Measurements from ENCODE around the gene CCDC30. TPM values are rescaled to one million over a fixed set of nuclear protein-coding genes. Genes with fewer than 3 reads are reported as not detected.

CCDC30 gene
- total and polyA plus RNA-seq, 10 of the 15 experiments (the other 5 are each of a cell fraction or from before 2014, with no cell fraction given): 0.46 to 1.8 (median 1.0) TPM

- TF ChIP-seq, protein P1, sequence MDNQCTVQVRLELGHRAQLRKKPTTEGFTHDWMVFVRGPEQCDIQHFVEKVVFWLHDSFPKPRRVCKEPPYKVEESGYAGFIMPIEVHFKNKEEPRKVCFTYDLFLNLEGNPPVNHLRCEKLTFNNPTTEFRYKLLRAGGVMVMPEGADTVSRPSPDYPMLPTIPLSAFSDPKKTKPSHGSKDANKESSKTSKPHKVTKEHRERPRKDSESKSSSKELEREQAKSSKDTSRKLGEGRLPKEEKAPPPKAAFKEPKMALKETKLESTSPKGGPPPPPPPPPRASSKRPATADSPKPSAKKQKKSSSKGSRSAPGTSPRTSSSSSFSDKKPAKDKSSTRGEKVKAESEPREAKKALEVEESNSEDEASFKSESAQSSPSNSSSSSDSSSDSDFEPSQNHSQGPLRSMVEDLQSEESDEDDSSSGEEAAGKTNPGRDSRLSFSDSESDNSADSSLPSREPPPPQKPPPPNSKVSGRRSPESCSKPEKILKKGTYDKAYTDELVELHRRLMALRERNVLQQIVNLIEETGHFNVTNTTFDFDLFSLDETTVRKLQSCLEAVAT (IDR thresholded peaks at IDR 0.05): peak; percentile 76; the same call in 1 of the 2 replicates
- TF ChIP-seq SREBF1 (IDR thresholded peaks at IDR 0.05; ENCODE audit: low read length): 0 out of 2 replicates have a peak, but pooled peaks have one; percentile 21
- no peak for TF ChIP-seq SREBF2 (IDR thresholded peaks at IDR 0.05; ENCODE audit: low read length)
- TF ChIP-seq ZNF622 (IDR thresholded peaks at IDR 0.05): no peak
- TF ChIP-seq SIX5 (IDR thresholded peaks at IDR 0.05; ENCODE audit: low read depth, low read length, severe bottlenecking): no peak
- no peak; the same call in 1 of the 2 replicates for TF ChIP-seq MTA3 (IDR thresholded peaks at IDR 0.05; ENCODE audit: borderline replicate concordance, low read length)
- TF ChIP-seq CEBPZ (IDR thresholded peaks at IDR 0.05; ENCODE audit: low read depth, low read length): peak; percentile 68; the same call in 1 of the 2 replicates
- TF ChIP-seq SRF (IDR thresholded peaks at IDR 0.05; ENCODE audit: low read depth in 2 of 2, low read length in 2 of 2): no peak
- TF ChIP-seq, protein P2, sequence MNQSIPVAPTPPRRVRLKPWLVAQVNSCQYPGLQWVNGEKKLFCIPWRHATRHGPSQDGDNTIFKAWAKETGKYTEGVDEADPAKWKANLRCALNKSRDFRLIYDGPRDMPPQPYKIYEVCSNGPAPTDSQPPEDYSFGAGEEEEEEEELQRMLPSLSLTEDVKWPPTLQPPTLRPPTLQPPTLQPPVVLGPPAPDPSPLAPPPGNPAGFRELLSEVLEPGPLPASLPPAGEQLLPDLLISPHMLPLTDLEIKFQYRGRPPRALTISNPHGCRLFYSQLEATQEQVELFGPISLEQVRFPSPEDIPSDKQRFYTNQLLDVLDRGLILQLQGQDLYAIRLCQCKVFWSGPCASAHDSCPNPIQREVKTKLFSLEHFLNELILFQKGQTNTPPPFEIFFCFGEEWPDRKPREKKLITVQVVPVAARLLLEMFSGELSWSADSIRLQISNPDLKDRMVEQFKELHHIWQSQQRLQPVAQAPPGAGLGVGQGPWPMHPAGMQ (IDR thresholded peaks at IDR 0.05; ENCODE audit: borderline replicate concordance): no peak
- no peak for TF ChIP-seq NFXL1 (IDR thresholded peaks at IDR 0.05; ENCODE audit: borderline replicate concordance)
- peak; percentile 74 for TF ChIP-seq MYC (IDR thresholded peaks at IDR 0.05; ENCODE audit: insufficient read depth, insufficient read length, insufficient replicate concordance, low read length, severe bottlenecking)
- TF ChIP-seq KAT2A (conservative IDR thresholded peaks at IDR 0.05; ENCODE audit: control insufficient read depth, low read depth, low read length): no peak
- TF ChIP-seq RELB (IDR thresholded peaks at IDR 0.05; ENCODE audit: low read depth): peak; percentile 70; the same call in 1 of the 2 replicates
- TF ChIP-seq ZBED1 (IDR thresholded peaks at IDR 0.05; ENCODE audit: borderline replicate concordance): 0 out of 2 replicates have a peak, but pooled peaks have one; percentile 28
- peak; percentile 92 for TF ChIP-seq USF1 (IDR thresholded peaks at IDR 0.05; ENCODE audit: borderline replicate concordance, extremely low read length, insufficient read depth, low read depth, low read length)
- TF ChIP-seq CEBPB (IDR thresholded peaks at IDR 0.05; ENCODE audit: borderline replicate concordance in 1 of 2, low read depth in 2 of 2, low read length in 2 of 2): no peak
- TF ChIP-seq NR2F1 (conservative IDR thresholded peaks at IDR 0.05): no peak
These were observed 218.8 kb downstream of the CCDC30 start, which contains the start of gene YBX1 (continued) for GRCh38 chr1:42681741-42682483.

Measured in GM12878 (cell line).